GM18907 (cell line): Measurements from ENCODE around the gene SEL1L.
"Not testable (repeated sequence)": the region's sequence is repeated elsewhere in the genome, so short reads cannot be mapped to it uniquely, and the experiment has no call there.

Experiments
- ATAC-seq: cut with Tn5 transposase; IDR thresholded peaks from one replicate; pipeline ENCODE4 v1.9.1; 2021; ENCODE audit warnings: mild to moderate bottlenecking, moderate library complexity; ENCODE audit not compliant: unreplicated experiment

SEL1L gene

GRCh38 chr14:81449576-81449975 lies 84.1 kb downstream of the SEL1L start:
- ATAC-seq: no peak

- no peak for ATAC-seq
These were observed 84.5 kb downstream of the SEL1L start for GRCh38 chr14:81449114-81449513.

GRCh38 chr14:81447021-81447764 lies 86.5 kb downstream of the SEL1L start:
- no peak for ATAC-seq

DNA sequence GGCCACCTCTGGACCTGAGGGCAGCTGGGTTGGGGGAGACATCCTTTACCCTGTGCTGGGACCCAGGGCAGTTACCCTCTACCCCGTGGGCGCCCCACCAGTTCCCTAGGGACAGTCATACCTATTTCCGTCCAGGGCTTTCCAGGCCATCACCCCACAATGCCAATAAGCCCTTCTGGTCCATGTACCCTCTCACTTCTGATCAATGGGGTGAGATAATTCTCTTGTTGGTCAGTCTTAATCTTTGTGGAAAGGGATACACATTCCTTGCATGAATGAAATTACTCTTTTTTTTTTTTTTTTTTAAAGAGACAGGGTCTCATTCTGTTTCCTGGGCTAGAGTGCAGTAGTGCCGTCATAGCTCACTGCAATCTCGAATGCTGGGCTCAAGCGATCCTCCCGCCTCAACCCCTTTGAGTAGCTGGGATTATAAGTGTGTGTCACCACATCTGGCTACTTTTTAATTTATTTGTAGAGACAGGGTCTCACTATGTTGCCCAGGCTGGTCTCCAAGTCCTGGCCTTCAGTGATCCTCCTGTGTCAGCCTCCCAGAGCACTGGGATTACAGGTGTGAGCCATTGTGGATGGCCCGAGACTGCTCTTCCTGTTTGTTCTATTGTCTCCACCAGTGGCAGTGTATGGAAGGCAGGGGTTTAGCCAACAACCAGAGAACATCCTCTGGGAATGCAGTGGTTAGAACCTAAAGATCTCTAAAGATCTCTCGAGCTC lies 87.2 kb downstream of the SEL1L start:
- ATAC-seq: no peak

GRCh38 chr14:81441626-81442134 lies 92.0 kb downstream of the SEL1L start:
- ATAC-seq: no peak

DNA sequence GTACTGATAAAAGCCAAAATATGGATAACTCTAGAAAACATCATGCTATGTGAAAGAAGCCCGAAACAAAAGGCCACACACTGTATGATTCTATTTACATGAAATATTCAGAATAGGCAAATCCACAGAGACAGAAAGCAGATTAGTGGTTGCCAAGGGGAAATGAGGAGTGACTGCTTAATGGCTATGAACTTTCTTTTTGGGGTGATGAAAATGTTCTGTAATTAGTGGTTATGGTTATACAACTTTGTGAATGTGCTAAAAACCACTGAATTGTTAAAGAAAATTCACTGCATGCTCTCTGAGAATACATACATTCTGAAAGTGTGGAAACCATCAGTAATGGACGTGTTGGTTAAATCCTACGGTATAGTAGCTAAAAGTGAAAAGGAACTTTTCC lies 93.6 kb downstream of the SEL1L start:
- no peak for ATAC-seq

DNA sequence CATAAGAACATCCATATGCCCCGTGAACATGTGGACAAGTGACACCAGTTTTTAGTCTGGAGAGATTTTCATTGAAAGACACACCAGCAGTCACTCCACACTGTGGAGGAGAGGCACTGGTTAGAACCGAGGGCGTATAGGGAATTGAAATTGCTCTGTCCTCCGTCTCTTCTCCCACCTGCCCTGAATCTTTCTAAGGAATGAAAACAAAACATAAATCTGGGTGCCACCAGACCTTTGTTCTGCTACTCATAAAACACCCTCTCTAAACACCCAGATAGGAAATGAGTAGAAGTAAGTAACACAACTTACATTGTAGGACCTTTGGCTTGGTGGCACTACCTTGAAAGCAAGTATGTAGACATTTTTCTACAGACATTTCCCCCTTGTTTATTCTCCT lies 96.4 kb downstream of the SEL1L start:
- no peak for ATAC-seq

- peak; percentile 87 for ATAC-seq
These were observed 97.1 kb downstream of the SEL1L start for GRCh38 chr14:81436296-81437138.

DNA sequence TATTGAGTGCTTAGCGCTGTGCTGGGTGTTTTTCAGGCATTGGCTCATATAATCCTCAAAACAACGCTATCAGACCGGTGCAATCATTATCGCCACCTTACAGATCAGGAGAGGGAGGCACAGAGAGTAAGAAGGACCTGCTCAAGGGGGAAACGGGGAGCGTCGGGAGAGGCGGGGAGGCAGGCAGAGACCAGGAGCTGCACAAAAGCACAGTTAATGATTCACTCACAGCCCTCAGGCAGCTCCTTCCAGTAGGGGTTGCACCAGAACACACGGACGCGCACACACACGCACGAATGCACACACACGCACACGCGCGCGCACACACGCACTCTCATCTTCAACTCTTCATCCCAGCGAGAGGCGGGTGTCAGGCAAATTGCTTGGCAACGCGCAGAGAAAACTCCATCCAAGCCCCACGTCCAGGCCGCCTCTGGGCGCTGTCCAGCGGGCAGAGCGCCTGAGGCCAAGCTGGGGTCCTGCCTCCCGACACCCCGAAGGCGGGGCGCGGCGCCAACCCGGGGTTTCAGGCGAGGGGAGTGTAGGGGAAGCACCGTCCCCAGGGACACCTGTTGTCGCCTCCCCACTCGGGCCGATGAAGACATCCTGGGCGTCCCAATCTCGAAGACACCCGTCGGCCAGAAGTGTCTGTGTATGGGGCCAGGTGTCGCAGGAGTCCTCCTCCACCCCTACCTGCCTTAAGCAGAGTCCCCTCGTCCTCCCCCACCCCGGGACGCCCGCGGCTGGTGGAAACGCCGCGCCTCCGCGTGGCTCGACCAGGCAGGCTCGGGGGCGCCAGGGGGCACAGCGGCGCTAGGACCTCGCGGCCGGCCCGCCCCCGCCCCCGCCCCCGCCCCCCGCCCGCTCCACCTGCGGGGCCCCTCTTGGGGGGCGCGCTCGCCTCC lies 98.0 kb downstream of the SEL1L start:
- peak; percentile 46 for ATAC-seq

DNA sequence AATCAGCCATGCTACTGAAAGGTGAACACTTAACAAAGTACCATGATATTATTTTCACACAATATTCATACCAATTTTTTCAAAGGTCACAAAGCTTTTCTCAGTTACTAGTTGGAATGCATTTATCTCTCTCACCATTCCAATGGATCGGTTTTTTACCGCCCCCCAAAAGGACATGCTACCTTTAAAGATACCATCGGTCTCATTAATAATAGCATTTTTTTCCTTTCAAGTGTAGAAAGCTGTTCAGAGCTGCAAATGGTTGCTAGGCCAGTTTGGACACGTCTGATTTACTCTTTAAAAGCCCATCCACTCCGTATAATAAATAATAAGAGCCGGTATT lies 98.6 kb downstream of the SEL1L start:
- ATAC-seq: no peak

GRCh38 chr14:81434230-81434629 lies 99.4 kb downstream of the SEL1L start:
- no peak for ATAC-seq

DNA sequence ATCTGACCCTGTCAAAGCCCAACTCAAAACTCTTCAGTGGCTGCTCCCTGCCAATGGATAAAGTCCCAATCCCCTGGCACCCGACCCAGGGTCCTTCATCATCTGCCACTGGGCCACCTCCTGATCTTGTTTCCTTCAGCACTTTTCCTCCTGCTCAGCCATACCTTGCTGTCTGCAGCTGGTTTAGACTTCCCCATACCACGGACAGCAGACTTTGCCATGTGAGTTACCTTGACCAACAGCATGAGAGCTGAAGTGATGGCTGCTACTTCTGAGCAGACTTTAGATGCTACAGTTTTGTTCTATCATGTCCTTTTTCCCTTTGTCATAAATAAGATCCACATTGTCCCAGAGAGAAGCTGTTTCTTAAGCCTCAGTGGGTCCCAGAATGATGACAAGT lies 100.3 kb downstream of the SEL1L start:
- no peak for ATAC-seq

DNA sequence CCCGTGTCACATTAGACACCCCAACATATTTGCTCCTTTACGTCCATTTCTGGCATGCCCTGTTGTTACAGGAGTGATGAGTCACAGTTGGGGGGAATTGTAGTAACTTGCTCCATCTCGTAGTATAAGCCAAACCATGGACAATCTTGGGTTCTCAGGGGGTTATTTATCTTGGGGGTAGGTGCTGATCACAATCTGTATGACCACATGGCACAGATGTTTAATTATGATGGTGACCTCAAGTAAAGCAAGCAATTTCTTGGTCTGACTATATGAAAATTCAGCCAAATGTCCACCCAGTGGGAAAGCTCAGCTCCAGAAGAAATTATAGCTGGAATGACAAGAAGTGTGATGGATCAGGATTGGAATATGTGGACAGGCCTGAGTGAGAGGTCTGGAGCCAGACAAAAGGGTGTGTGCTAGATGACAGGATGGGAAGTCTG lies 101.4 kb downstream of the SEL1L start:
- ATAC-seq: no peak

DNA sequence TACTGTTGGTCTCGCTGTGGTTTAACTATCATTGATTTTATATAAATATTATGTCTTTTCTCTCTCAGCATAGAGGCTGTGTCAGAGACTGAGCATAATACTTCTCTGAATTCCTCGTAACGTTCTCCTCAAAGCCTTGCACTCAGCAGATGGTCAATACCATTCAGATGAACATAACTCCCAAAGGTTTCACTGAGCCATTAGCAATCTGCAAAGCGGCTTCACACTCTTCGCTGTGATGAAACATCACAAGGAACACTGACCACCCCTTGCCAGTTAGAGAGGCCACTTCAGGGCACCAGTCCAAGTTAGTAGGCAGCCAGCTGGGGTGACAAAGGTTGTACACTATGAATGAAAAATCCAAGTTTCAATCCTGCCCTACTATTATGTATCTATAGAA lies 103.4 kb downstream of the SEL1L start:
- ATAC-seq: no peak

GRCh38 chr14:81429749-81430148 lies 103.9 kb downstream of the SEL1L start:
- ATAC-seq: not testable (repeated sequence)

DNA sequence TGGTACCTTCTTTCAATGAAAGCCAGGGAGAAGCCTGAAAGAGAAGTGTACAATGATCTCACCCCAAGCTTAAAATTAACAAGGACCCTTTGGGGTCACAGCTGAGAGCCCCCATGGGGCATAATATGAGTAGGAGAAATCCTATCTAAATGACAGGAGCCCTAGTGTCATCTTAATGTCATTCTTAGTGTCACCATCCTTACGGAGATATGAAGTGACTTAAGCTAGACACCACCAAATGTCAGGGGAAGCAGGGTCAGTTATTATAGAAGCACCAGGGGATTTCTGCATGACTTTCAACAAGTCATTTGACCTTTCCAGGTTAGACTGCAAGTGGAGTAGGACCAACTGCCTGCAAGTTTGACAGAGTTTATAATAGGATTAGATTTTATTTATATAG lies 104.6 kb downstream of the SEL1L start:
- no peak for ATAC-seq

DNA sequence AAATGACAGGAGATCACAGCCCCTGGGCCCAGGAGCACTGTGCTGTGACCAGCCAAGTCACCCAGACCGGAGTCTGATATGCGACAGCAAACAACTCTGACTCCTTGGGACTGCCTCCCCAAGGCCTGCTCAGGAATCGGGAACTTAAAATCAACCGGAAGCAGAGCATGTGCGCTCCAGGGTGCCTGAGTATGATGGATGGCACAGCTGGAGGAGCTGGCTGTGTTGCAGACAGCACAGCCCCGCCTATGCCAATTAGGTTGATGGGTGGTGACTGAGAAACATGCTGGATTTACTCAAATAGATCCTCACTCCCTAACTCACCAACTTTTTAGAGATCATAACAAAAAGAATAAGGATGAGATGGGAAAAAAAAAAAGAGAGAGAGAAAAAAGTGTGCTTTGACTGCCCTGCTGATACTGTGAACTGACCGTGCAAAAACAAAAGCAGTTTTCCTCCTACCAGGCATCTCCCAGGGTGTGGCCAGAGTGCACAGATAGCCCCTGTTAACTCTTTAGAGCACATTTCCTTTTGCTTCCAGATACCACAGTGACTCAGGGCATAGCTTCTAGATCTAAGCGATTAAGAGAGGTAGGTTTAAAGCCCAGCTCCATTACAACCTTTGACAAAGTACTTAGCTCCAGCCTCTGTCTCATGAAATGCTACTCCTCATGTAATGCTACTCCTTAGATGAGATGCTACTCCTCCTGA lies 106.2 kb downstream of the SEL1L start:
- no peak for ATAC-seq

DNA sequence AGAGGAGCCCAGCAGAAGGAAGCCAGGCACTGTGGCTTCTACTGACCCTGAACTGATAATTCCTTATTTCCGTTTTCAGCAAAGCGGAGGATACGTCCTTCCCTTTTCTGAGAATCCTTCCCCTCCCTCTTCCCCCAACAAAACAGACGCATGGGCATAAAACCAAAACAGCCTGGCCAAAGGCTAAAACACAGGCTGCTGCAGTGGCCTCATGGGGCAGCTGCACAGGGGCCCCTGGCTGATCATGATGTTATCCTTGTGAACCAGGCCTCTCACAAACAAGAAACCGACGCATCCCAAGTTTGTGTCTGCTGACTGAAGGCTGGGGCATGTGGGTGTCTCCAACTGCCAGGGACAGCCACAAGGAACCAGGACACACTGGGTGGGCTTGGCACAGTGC lies 110.1 kb downstream of the SEL1L start:
- no peak for ATAC-seq
